Hematopoietic multipotent progenitor cell treated with erythropoietin and hydrocortisone succinate and interleukin-3 and kit ligand, for 4 days (in vitro differentiated cells): ENCODE measurements around the gene SCGB1D4.
"Not testable (repeated sequence)": the region's sequence is repeated elsewhere in the genome, so short reads cannot be mapped to it uniquely, and the experiment has no call there.

Experiments used
- DNase-seq: peaks from one replicate; pipeline ENCODE4 v3.0.0-alpha.2; 2015

The SCGB1D4 gene, protein sequence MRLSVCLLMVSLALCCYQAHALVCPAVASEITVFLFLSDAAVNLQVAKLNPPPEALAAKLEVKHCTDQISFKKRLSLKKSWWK

DNA sequence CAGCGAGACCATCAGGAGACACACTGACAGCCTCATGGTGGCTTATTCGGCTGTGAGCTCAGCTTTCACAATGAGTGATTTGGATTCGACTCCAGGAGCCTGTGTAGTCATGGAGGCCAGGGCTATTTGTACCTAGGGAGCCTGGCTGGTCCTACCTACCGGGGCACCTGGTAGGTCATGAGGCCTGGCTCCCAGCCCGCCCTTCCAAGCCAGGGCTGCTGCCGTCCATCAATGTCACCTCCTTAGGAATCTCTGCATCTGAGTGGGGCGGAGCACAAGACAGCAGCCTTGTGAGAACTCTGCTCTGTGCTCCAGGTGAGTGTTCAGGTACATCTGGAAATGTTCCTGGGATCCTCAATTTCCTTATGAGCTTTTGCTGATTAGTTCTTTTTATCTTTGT, at the start of gene SCGB1D4:
SCGB1D4 (minus strand) TSS at position 101 of the 400 bp plus-strand sequence; CDS start at position 36, 65 bp downstream.
- no peak for DNase-seq

DNA sequence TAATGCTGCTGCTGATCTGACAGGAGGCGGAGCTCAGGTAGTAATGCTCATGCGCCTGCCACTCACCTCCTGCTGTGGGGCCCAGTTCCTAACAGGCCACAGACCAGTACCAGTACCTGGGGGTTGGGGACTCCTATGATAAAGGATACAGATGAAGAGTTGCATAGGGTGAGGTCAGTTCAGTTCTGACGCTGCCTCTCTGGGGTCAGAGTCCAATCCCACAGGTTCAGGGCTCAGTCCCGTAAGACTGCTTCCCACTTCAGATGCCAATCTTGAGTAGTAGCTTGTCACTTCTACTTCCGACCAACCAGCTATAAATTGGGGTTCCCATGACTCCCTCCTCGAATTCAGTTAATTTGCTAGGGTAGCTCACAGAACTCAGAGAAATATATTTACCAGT, 47.0 kb upstream of the SCGB1D4 start:
- DNase-seq, result no peak

- peak; percentile 85 for DNase-seq
These were observed 45.3 kb upstream of the SCGB1D4 start for GRCh38 chr11:62344210-62344609.

DNA sequence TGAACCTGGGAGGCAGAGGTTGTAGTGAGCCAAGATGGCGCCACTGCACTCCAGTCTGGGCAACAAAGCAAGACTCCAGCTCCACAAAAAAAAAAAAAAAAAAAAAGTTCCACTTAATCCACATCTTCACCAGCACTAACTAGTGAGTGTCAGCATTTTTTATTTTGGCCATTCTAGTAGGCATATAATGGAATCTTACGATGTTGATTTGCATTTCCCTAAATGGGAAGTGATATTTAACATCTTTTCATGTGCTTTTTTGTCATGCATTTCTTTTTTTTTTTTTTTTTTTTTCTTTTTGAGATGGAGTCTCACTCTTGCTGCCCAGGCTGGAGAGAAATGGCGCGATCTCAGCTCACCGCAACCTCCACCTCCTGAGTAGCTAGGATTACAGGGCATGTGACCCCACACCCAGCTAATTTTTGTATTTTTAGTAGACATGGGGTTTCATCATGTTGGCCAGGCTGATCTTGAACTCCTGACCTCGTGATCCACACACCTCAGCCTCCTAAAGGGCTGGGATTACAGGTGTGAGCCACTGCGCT, 44.8 kb upstream of the SCGB1D4 start:
- DNase-seq, result peak; percentile 53

DNA sequence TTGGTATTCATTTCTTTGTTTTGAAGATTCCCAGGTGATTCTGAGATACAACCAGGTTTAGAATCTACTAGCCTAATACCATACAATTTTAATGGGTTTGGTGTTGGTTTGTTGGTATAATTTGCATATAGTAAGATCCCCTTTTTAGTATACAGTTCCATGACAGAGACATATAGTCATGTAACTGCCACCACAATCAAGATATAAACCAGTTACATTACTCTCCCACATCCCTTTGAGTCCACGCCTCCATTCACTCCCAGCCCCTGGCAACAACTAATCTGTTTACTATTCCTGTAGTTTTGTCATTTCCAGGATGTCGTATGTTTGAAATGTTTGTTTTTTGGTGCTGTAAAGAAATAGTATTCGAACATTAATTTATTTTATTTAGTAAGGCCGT, 42.7 kb upstream of the SCGB1D4 start:
- DNase-seq, result peak; percentile 75

GRCh38 chr11:62340269-62340901, 41.5 kb upstream of the SCGB1D4 start:
- DNase-seq, result peak; percentile 89

GRCh38 chr11:62338218-62338617, 39.3 kb upstream of the SCGB1D4 start:
- no peak for DNase-seq

DNA sequence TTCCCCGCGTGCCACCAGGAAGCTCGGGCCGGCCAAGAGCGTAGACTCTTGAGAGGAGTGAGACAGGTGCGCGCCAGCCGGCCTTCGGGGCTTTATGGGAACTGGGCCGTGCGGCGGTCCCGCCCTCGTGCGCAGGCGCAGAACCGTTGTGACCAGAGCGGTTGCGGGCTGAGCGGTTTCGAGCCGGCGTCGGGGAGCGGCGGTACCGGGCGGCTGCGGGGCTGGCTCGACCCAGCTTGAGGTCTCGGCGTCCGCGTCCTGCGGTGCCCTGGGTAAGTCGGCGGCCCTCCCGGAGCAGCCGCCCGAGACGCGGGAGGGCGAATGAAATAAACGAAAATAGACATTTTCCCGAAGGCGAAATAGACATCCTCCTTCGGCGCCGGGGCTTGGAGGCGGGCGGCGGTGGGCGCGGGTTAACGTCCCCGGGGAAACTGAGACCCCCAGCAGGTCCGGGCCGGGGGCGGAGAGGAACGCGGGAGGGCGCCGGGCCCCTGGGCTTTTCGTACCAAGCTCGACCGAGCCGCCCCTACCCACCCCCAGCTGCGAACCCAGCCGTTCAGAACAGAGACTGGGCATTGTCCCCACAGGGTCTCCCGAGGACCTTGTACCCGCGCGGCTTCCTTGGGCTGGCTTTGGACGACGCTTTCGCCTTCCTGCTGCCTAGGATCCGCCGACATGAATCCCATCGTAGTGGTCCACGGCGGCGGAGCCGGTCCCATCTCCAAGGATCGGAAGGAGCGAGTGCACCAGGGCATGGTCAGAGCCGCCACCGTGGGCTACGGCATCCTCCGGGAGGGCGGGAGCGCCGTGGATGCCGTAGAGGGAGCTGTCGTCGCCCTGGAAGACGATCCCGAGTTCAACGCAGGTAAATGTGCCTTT, 38.7 kb upstream of the SCGB1D4 start, which contains the start of gene ASRGL1:
ASRGL1 (plus strand) TSS at position 146 of the 879 bp plus-strand sequence; CDS start at position 676, 530 bp downstream.
- peak; percentile 80 for DNase-seq

GRCh38 chr11:62336949-62337302, 38.1 kb upstream of the SCGB1D4 start:
- DNase-seq, result not testable (repeated sequence)

DNA sequence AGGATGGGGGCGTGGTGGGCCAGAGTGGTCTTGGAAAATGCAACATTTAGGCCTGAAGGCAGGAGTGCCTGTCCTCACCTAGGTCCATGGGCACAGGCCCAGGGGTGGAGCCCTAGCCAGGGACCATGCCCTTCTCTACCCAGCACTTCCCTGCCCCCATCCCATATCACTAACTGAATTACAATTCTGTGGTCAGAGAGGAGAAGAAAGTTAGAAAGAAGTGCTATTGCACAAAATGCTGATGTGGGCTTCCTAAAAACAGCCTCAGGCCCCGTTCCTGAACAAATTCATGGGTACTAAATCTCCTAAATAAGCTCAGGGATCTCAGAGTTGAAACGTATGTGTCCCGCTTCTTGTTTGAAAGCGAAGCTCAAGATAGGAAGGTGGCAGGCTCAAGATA, 34.9 kb upstream of the SCGB1D4 start:
- peak; percentile 59 for DNase-seq

DNA sequence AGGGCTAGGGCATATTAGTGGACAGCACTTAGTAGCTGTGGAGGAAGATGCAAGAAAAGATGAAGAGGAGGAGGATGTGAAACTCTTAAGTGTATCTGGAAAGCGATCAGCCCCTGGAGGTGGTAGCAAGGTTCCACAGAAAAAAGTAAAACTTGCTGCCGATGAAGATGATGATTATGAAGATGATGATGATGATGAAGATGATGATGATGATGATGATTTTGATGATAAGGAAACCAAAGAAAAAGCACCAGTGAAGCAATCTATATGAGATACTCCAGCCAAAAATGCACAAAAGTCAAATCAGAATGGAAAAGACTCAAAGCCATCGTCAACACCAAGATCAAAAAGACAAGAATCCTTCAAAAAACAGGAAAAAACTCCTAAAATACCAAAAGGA, 32.4 kb upstream of the SCGB1D4 start:
- DNase-seq, result not testable (repeated sequence)

DNA sequence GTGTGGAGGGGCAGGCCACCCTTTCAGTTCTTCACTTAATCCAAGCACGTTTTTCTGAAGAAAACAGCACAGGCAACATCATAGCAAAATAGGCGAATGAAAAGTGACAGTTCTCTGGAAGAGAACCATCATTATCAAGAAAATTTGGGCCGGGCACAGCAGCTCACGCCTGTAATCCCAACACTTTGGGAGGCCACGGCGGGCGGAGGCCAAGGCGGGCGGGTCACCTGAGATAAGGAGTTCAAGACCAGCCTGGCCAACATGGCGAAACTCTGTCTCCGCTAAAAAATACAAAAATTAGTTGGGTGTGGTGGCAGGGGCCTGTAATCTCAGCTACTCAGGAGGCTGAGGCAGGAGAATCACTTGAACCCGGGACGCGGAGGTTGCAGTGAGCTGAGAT, 28.7 kb upstream of the SCGB1D4 start:
- not testable (repeated sequence) for DNase-seq

GRCh38 chr11:62326719-62327118, 27.8 kb upstream of the SCGB1D4 start:
- not testable (repeated sequence) for DNase-seq

DNA sequence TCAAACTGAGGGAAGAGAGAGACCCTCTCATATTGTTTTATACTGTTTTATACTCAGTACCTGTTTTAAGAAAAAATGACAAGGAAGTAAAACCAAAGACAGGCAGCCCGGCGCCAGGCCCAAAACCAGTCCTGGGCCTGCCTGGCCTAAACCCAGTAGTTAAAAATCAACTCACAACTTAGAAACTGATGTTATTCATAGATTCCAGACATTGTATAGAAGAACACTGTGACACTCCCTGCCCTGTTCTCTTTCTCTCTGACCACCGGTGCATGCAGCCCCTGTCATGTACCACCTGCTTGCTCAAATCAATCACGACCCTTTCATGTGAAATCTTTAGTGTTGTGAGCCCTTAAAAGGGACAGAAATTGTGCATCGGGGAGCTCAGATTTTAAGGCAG, 26.9 kb upstream of the SCGB1D4 start:
- DNase-seq, result not testable (repeated sequence)

DNA sequence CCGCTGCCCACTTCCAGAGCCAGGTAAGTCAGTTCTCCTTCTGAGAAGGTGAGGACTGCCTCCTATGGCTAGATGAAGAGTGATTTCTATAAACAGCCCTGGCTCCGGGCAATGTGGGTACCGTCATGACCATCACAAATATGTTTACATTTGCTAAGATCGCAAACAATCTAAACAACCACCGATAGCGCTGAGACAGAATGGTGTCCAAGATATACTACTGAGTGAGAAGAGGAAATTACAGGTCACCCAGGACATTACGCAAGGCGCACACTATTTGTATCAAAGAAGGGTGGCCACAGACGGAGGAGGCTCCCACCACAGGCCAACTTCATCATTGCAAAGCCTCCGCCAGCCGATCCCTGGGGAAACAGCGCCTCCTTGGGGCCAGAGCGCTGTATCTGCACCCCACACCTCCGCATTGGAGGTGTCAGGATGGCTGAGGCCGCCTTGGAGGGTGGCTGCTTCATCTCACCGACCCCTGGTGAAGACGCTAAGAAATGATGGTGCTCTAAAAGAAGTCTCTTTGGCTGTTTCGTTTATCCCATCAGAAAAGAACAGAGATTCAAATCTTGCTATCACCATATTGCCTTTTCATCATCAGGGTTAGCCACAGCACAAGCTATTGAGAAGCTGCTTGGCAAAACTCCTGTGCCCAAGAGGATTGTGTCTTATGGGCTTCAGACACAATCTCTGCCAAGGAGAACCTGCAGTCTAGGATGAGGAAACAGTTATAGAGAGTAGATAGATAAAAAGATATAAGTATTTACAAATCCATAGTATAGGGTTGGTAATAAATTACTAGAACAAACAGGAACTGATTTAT, 26.1 kb upstream of the SCGB1D4 start:
- DNase-seq, result peak; percentile 86

DNA sequence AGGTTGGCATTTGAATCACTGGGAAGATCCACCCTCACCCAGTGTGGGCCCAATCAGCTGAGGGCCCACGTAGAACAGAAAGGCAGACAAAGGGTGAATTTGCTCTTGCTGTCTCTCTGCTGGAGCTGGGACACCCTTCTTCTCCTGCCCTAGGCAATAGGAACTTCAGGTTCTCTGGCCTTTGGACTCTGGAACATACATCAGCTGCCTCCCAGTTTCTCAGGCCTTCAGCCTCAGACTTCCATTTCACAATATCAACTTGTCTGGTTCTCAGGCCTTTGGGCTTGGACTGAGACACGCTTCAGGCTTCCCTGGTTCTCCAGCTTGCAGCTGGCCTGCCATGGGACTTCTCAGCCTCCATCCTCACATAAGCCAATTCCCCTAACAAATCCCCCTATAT, 23.6 kb upstream of the SCGB1D4 start:
- no peak for DNase-seq

- DNase-seq, result peak; percentile 35
These were observed 16.6 kb upstream of the SCGB1D4 start for GRCh38 chr11:62315431-62315830.

DNA sequence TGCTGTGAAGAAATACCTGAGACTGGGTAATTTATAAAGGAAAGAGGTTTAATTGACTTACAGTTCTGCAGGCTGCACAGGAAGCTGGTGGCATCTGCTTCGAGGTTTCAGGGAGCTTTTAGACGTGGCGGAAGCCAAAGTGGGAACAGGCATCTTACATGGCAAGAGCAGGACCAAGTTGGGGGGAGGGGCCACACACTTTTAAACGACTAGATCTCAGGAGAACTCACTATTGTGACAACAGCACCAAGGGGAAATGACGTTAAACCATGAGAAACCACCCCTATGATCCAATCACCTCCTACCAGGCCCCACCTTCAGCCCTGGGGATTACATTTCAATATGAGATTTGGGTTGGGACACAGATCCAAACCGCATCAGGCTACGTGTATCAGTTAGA, 11.1 kb upstream of the SCGB1D4 start:
- peak; percentile 36 for DNase-seq

- DNase-seq, result no peak
These were observed 9.1 kb upstream of the SCGB1D4 start for GRCh38 chr11:62307950-62308349.

GRCh38 chr11:62306227-62306626, 7.4 kb upstream of the SCGB1D4 start:
- no peak for DNase-seq

DNA sequence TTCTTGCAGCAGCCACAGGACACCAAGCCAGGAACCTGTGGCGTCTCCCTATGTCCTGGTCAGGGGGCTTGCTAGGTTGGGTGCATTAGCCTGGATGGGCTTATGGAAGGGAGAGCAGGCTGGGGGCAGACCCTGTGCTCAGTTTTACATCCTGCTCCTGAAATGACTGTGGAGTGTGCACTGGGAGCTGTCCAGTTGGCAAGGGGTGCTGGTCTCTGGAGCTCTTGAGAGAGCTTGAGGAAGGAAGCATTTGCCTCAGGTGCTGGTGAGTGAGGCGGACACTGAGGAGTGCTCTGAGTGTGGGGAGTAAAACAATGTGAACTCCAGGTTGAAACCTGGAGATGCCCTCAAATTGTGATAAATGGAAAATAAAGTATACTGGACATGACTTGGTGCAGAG, 3.4 kb downstream of the SCGB1D4 start:
- peak; percentile 48 for DNase-seq

DNA sequence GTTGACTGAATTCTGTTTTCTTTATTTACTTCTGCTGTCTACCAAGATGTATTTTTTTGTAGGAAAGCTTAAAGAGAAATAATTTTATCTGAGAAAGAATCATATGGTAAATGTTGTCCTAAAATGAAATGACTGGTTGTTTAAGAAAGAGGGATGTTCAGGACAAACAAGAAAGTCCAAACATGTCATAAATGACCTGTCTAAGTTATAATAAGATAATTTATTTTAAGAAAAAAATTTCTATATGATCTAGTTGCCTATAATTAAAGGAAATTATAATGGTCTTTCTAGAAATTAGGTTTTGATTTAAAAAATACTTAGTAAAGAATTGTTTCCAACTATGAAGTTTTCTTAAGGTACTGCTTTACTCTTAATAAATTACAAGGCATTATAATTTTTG, 18.4 kb downstream of the SCGB1D4 start:
- no peak for DNase-seq

DNA sequence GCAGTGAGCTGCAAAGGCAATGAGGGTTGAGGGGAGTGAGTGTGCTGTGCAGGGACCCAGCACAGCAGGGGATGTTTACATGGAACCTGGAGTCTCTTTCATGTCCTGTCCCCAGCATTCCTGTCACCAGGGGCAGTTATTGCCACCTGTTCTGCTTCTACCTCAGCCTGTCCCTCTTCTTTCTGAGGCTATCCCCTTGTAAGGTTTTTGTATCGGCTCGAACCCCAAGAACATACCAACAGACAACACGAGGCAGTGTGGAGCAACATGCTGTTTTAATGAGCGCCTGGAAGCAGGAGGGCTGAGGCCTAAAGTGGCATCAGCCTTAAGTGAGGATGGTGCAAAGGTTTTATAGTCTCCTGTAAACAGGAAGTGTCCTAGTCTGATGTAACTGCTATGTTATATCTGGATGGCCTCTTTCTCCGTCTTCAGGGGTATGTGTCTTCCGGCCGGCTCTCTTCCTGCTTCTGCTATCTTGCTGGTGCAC, 25.0 kb downstream of the SCGB1D4 start:
- no peak for DNase-seq
